Measurements from ENCODE around the gene DNAJC1. TPM values are rescaled to one million over a fixed set of nuclear protein-coding genes. Genes with fewer than 3 reads are reported as not detected.

DNAJC1 gene
- total and polyA plus RNA-seq, 2 of the 8 experiments (the other 6 are each of a cell fraction or from before 2014, with no cell fraction given): 6.8 to 14.8 TPM

GRCh38 chr10:21924511-21924910 is 79.0 kb downstream of the DNAJC1 start:
- no peaks in the 10 kb centered on the region for H3K9me3 ChIP-seq (ENCODE audit: insufficient read depth in 2 of 2, low read depth in 1 of 2, low read length in 1 of 2)
- no peak overlapping the region for H2BK5ac ChIP-seq (ENCODE audit: low read depth, low read length)
- no peaks in the 10 kb centered on the region; a peak in 2 of 7 replicates for H3K4me1 ChIP-seq (replicated peaks in 1 of 4; ENCODE audit: control insufficient read depth in 3 of 4, insufficient read depth in 4 of 4, low read length in 3 of 4)
- H3K23ac ChIP-seq (ENCODE audit: insufficient read length): no peak overlapping the region
- H3K36me3 ChIP-seq (ENCODE audit: control insufficient read depth in 2 of 4, insufficient read depth in 4 of 4, low read length in 3 of 4): no peaks in the 10 kb centered on the region
- no peak overlapping the region for H2AK5ac ChIP-seq (ENCODE audit: low read depth, low read length)
- no peak overlapping the region for H2BK20ac ChIP-seq (ENCODE audit: low read length)
- H4K5ac ChIP-seq (ENCODE audit: insufficient read length, low read depth, low read length): no peak overlapping the region
- H4K91ac ChIP-seq (replicated peaks; ENCODE audit: insufficient read length, low read length): no peak overlapping the region
- CTCF ChIA-PET (ENCODE audit: partially characterized antibody): interaction anchor here (0.6 kb wide), 2 partner anchors 19 to 103 kb away, joined by 3 read pairs; no protein-coding TSS in a partner anchor
- H4K8ac ChIP-seq (ENCODE audit: extremely low read depth, insufficient read depth, low read length): no peak overlapping the region
- H3K14ac ChIP-seq (ENCODE audit: insufficient read length): no peak overlapping the region
- H3K9ac ChIP-seq (replicated peaks in 1 of 4; ENCODE audit: extremely low read depth in 1 of 4, low read depth in 3 of 4, low read length in 3 of 4): no peak overlapping the region
- H3K4ac ChIP-seq (replicated peaks; ENCODE audit: insufficient read length, low read depth, low read length): no peak overlapping the region
- no peak overlapping the region for H2AFZ ChIP-seq (ENCODE audit: low read length)
- H3K4me2 ChIP-seq (ENCODE audit: insufficient read depth in 1 of 2, low read depth in 2 of 2, low read length in 2 of 2): no peak overlapping the region
- POLR2A ChIA-PET (ENCODE audit: partially characterized antibody): no interaction called here
- no peak overlapping the region for H3K27ac ChIP-seq (ENCODE audit: low read depth, low read length)
- no peak for TF ChIP-seq SP4 (IDR thresholded peaks at IDR 0.05; ENCODE audit: low read length)
- H3K79me2 ChIP-seq (ENCODE audit: control insufficient read depth in 1 of 2, insufficient read depth in 2 of 2, low read length in 2 of 2): no peaks in the 10 kb centered on the region
- H3K56ac ChIP-seq (replicated peaks; ENCODE audit: insufficient read length, low read depth, low read length): no peak overlapping the region
- no peaks in the 10 kb centered on the region for H3K27me3 ChIP-seq (replicated peaks in 1 of 4; ENCODE audit: control insufficient read depth in 3 of 4, extremely low read depth in 1 of 4, insufficient read depth in 3 of 4, low read length in 3 of 4)
- peak; percentile 45 for FAIRE-seq
- no peak overlapping the region for H2BK15ac ChIP-seq (ENCODE audit: low read length)
- H2BK12ac ChIP-seq (ENCODE audit: low read depth, low read length): no peak overlapping the region
- DNase-seq (ENCODE audit: low read depth in 1 of 2, low spot score in 2 of 2): no peak
- no peak overlapping the region for H3K4me3 ChIP-seq (ENCODE audit: extremely low read depth in 1 of 4, insufficient read depth in 2 of 4, low read depth in 3 of 4, low read length in 4 of 4)
- H2BK120ac ChIP-seq (replicated peaks; ENCODE audit: low read depth, low read length): no peak overlapping the region
- H4K20me1 ChIP-seq (replicated peaks in 1 of 2; ENCODE audit: control insufficient read depth in 1 of 2, insufficient read depth in 2 of 2, low read length in 2 of 2): no peaks in the 10 kb centered on the region
- H3K79me1 ChIP-seq (ENCODE audit: low read depth, low read length): no peaks in the 10 kb centered on the region
- no peaks in the 10 kb centered on the region for H3K23me2 ChIP-seq (ENCODE audit: low read depth, low read length)
- H3K18ac ChIP-seq (ENCODE audit: extremely low read depth, low read length): no peak overlapping the region
